Mammary epithelial cell (primary cell): Measurements from ENCODE around the gene PDE12.

Experiments
- CTCF ChIP-seq, 2 donors: IDR thresholded peaks in 1 of 2; conservative IDR thresholded peaks in 1 of 2; 2 replicates each; pipeline ENCODE4 v1.5.1; 2011 to 2012; ENCODE audit warnings: inconsistent platforms in 2 of 2, low read length in 2 of 2, mild to moderate bottlenecking in 2 of 2, control low read depth in 1 of 2, low read depth in 1 of 2; ENCODE audit not compliant: insufficient read depth in 1 of 2; ENCODE audit errors: extremely low read depth in 1 of 2
- EZH2 ChIP-seq: IDR thresholded peaks from 2 replicates; pipeline ENCODE4 v1.6.1; 2012; ENCODE audit warnings: low read length, inconsistent platforms, borderline replicate concordance

- no peak for TF ChIP-seq EZH2
- no peak for TF ChIP-seq CTCF (conservative IDR thresholded peaks at IDR 0.05 in 1 of 2, IDR thresholded peaks at IDR 0.05 in 1 of 2; ENCODE audit: extremely low read depth in 1 of 2, insufficient read depth in 1 of 2, low read depth in 1 of 2, low read length in 2 of 2)
Observed at GRCh38 chr3:57600195-57600594, 44.1 kb downstream of the PDE12 start.
